ENCODE results near the gene SPPL2B. TPM values are rescaled to one million over a fixed set of nuclear protein-coding genes. Genes with fewer than 3 reads are reported as not detected.

Gene SPPL2B
- total RNA-seq, 1 experiment from 2014 or later, result 18.2 TPM

DNA sequence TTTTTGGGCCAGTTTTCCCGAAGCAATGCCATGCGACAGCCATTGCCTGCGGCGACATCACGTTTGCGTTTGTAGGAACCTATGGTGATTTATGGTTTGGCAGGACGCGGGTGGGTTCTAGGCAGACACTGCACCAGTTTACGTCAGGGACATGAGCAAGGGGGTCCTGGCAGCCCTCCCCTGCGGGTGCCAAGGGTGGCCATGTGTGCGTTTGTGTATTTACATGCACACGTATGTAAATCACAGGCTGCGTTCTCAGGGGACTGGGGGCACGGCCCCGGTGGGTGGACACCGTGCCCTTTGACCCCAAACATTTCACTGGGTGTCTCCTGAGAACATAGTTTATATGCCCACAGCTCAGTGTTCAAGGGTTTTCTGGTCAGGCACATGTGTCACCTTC, 22.2 kb downstream of the SPPL2B start:
- H3K27ac ChIP-seq (ENCODE audit: low read length), result no peak overlapping the region
- H3K79me2 ChIP-seq (ENCODE audit: low read length), result no peaks in the 10 kb centered on the region
- no peaks in the 10 kb centered on the region for H4K20me1 ChIP-seq (ENCODE audit: insufficient read depth, low read depth, low read length)
- H3K36me3 ChIP-seq (ENCODE audit: insufficient read depth, low read length), result no peaks in the 10 kb centered on the region
- H3K9me3 ChIP-seq (ENCODE audit: low read length), result no peaks in the 10 kb centered on the region
- H3K27me3 ChIP-seq (ENCODE audit: low read length), result no peaks in the 10 kb centered on the region
- H2AFZ ChIP-seq (ENCODE audit: low read length), result no peak overlapping the region
- H3K9me2 ChIP-seq (replicated peaks; ENCODE audit: insufficient read depth, low read length), result no peaks in the 10 kb centered on the region
- H3K4me1 ChIP-seq (ENCODE audit: low read length), result no peaks in the 10 kb centered on the region
- no peak overlapping the region for H3K9ac ChIP-seq (ENCODE audit: low read length)
- H3K4me2 ChIP-seq (ENCODE audit: low read depth, low read length, poor library complexity, severe bottlenecking), result no peak overlapping the region
- no peak for DNase-seq
- H3K4me3 ChIP-seq (ENCODE audit: low read length), result no peak overlapping the region

DNA sequence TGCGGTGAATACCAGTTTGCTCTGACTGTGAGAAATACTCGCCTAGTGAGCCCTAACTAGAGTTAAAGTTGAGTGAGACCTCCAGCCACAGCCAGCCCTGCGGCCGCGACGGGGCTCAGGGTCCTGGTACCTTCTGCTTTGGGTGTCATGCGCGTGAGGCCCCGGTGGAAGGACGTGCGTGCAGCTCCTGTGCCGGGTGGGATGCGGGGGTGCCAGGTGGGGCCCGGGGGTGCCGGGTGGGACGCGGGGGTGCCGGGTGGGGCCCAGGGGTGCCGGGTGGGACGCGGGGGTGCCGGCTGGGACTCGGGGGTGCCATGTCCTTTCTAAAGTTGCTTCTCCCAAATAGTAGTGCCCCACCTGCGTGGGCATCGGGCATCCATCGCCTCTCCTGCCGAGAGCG, 23.1 kb downstream of the SPPL2B start:
- Histone ChIP-seq H3K27me3 (ENCODE audit: low read length) (no peaks in the 10 kb centered on the region), H3K79me2 (ENCODE audit: low read length) (no peaks in the 10 kb centered on the region), H2AFZ (ENCODE audit: low read length) (no peak overlapping the region), H3K9me3 (ENCODE audit: low read length) (no peaks in the 10 kb centered on the region), H3K4me1 (ENCODE audit: low read length) (no peaks in the 10 kb centered on the region), H3K36me3 (ENCODE audit: insufficient read depth, low read length) (no peaks in the 10 kb centered on the region), H3K27ac (ENCODE audit: low read length) (no peak overlapping the region), H4K20me1 (ENCODE audit: insufficient read depth, low read depth, low read length) (no peaks in the 10 kb centered on the region), H3K9me2 (replicated peaks; ENCODE audit: insufficient read depth, low read length) (no peaks in the 10 kb centered on the region), H3K4me3 (ENCODE audit: low read length) (no peak overlapping the region), H3K4me2 (ENCODE audit: low read depth, low read length, poor library complexity, severe bottlenecking) (no peak overlapping the region), H3K9ac (ENCODE audit: low read length) (no peak overlapping the region)
- DNase-seq, result no peak

DNA sequence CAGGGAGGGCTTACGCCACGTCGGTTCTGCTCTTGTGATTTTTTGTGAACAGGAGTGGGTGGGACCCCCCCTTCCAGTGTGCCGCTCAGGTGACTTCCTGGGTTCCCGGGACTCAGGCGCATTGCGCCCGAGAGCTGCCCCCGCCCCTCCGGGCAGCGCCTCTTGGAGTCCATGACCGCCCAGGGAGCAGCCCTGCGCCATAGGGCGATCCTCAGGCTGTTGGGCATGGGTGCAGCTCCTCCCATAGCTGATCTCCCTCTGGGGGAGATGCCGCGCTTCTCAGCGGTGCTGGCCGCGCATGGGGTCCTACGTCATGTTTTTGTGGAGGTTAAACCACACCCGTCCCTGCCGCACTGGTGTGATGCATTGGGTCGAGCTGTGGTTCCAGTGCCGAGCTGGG, 23.6 kb downstream of the SPPL2B start:
- H3K9ac ChIP-seq (ENCODE audit: low read length), result no peak overlapping the region
- no peak overlapping the region for H3K4me3 ChIP-seq (ENCODE audit: low read length)
- H3K79me2 ChIP-seq (ENCODE audit: low read length), result no peaks in the 10 kb centered on the region

DNA sequence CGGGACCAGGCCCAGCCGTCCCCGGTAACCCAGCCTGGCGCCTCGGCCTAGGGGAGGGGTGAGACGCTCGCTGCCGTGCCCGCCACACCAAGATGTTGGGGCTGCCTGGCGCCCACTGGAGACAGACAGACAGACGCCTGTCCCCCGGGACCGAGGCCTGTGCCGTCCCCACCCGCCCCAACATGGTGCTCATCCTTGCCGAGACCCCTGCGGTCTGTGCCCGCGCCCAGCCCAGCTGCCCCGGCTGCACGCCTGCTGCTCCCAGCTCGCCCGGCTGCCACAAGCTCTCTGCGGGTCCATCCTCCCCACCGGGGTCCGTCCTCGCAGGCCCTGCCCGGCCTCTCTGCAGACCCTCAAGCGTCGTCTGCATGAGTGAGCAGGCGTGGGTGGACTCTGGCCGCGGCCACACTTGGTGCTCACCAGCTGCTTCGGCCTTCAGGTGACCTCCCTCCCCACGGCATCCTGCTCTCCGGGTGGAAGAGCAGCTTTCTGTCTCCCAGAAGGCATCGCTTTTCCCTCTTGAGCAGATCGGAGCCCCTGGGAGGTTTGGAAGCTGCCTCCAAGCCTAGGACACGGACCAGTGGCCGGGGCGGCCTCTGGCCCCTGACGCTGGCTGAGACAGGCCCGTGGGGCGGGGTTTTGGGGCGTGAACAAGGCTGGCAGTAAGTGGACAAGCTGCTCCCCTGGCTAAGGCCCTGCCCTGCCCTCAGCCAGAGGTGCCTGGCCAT, 24.8 kb downstream of the SPPL2B start:
- Histone ChIP-seq H4K20me1 (ENCODE audit: insufficient read depth, low read depth, low read length) (no peaks in the 10 kb centered on the region), H3K9me3 (ENCODE audit: low read length) (no peaks in the 10 kb centered on the region), H3K27me3 (ENCODE audit: low read length) (no peaks in the 10 kb centered on the region), H2AFZ (ENCODE audit: low read length) (no peak overlapping the region), H3K4me1 (ENCODE audit: low read length) (no peaks in the 10 kb centered on the region), H3K27ac (ENCODE audit: low read length) (no peak overlapping the region), H3K4me3 (ENCODE audit: low read length) (no peak overlapping the region), H3K4me2 (ENCODE audit: low read depth, low read length, poor library complexity, severe bottlenecking) (no peak overlapping the region), H3K36me3 (ENCODE audit: insufficient read depth, low read length) (no peaks in the 10 kb centered on the region), H3K9me2 (replicated peaks; ENCODE audit: insufficient read depth, low read length) (no peaks in the 10 kb centered on the region), H3K79me2 (ENCODE audit: low read length) (no peaks in the 10 kb centered on the region), H3K9ac (ENCODE audit: low read length) (no peak overlapping the region)
- no peak for DNase-seq

More for the DNA sequence above, 23.6 kb downstream of the SPPL2B start:
- Histone ChIP-seq H4K20me1 (ENCODE audit: insufficient read depth, low read depth, low read length) (no peaks in the 10 kb centered on the region), H3K27me3 (ENCODE audit: low read length) (no peaks in the 10 kb centered on the region), H3K9me2 (replicated peaks; ENCODE audit: insufficient read depth, low read length) (no peaks in the 10 kb centered on the region), H3K9me3 (ENCODE audit: low read length) (no peaks in the 10 kb centered on the region), H3K4me2 (ENCODE audit: low read depth, low read length, poor library complexity, severe bottlenecking) (no peak overlapping the region), H2AFZ (ENCODE audit: low read length) (no peak overlapping the region), H3K36me3 (ENCODE audit: insufficient read depth, low read length) (no peaks in the 10 kb centered on the region), H3K4me1 (ENCODE audit: low read length) (no peaks in the 10 kb centered on the region), H3K27ac (ENCODE audit: low read length) (no peak overlapping the region)
- no peak for DNase-seq

DNA sequence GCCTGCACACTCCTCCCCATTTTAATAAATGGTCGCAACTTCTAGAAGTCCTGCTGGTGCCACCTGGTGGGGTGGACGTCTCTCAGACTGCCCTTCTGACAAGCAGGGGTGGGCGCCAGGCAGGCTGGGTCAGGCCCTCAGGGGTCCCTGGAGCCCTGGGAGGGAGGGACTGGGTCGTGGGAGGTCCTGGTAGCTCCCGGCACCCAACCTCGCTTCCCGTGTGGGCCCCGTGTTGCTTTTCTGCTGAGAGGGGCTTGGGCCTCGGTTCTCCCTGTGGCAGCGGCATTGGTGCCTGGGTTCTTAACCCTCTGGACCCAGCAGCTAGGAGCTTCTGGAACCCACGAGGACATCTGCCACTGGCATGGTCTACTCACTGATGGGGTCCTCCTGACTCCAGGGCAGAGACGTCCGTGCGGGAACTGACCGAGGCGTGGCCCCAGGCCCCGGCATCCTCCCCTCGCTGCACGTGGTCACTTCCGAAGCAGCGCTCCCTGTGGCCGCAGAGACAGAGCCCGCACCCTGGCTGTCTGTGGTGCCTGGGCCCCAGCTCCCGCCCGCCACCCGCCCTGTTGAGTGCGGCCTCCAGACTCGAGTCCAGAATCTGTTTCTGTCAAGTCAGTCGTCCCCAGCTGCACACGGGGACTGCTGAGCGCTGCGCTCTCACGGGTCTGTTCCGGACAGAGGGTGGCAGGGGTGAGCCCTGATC, 25.6 kb downstream of the SPPL2B start:
- no peaks in the 10 kb centered on the region for H3K36me3 ChIP-seq (ENCODE audit: insufficient read depth, low read length)
- H3K27me3 ChIP-seq (ENCODE audit: low read length), result no peaks in the 10 kb centered on the region

DNA sequence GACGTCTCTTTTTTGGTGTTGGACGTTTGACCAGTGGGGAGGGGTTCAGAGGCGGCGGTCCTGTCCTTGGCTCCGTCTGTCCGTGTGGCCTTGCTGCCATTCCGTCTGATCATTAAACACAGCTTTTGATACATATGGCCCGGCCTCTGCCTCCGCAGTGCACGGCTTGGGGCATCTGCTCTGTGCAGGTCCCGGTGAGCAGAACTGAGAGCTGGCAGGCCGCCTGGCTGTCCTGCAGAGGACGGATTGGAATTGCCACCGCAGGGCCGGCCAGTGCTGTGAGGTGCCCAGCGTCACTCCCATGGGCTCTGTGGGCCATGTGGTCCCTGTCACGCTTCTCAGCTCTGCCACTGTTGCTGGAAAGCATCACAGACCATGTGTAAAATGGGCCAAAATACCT, 26.2 kb downstream of the SPPL2B start:
- H3K9me2 ChIP-seq (replicated peaks; ENCODE audit: insufficient read depth, low read length), result no peaks in the 10 kb centered on the region
- H3K79me2 ChIP-seq (ENCODE audit: low read length), result no peaks in the 10 kb centered on the region
- H3K9me3 ChIP-seq (ENCODE audit: low read length), result no peaks in the 10 kb centered on the region
- H4K20me1 ChIP-seq (ENCODE audit: insufficient read depth, low read depth, low read length), result no peaks in the 10 kb centered on the region
- no peaks in the 10 kb centered on the region for H3K36me3 ChIP-seq (ENCODE audit: insufficient read depth, low read length)
- H3K27me3 ChIP-seq (ENCODE audit: low read length), result no peaks in the 10 kb centered on the region
- H2AFZ ChIP-seq (ENCODE audit: low read length), result no peak overlapping the region
- no peak for DNase-seq
- no peak overlapping the region for H3K4me2 ChIP-seq (ENCODE audit: low read depth, low read length, poor library complexity, severe bottlenecking)
- no peak overlapping the region for H3K27ac ChIP-seq (ENCODE audit: low read length)
- no peak overlapping the region for H3K4me3 ChIP-seq (ENCODE audit: low read length)
- no peak overlapping the region for H3K9ac ChIP-seq (ENCODE audit: low read length)
- no peaks in the 10 kb centered on the region for H3K4me1 ChIP-seq (ENCODE audit: low read length)

More for the DNA sequence above, 25.6 kb downstream of the SPPL2B start:
- Histone ChIP-seq H3K4me3 (ENCODE audit: low read length) (no peak overlapping the region), H3K79me2 (ENCODE audit: low read length) (no peaks in the 10 kb centered on the region), H3K9me3 (ENCODE audit: low read length) (no peaks in the 10 kb centered on the region), H4K20me1 (ENCODE audit: insufficient read depth, low read depth, low read length) (no peaks in the 10 kb centered on the region), H3K9ac (ENCODE audit: low read length) (no peak overlapping the region), H3K4me2 (ENCODE audit: low read depth, low read length, poor library complexity, severe bottlenecking) (no peak overlapping the region), H2AFZ (ENCODE audit: low read length) (no peak overlapping the region), H3K27ac (ENCODE audit: low read length) (no peak overlapping the region), H3K9me2 (replicated peaks; ENCODE audit: insufficient read depth, low read length) (no peaks in the 10 kb centered on the region), H3K4me1 (ENCODE audit: low read length) (no peaks in the 10 kb centered on the region)
- DNase-seq, result no peak

DNA sequence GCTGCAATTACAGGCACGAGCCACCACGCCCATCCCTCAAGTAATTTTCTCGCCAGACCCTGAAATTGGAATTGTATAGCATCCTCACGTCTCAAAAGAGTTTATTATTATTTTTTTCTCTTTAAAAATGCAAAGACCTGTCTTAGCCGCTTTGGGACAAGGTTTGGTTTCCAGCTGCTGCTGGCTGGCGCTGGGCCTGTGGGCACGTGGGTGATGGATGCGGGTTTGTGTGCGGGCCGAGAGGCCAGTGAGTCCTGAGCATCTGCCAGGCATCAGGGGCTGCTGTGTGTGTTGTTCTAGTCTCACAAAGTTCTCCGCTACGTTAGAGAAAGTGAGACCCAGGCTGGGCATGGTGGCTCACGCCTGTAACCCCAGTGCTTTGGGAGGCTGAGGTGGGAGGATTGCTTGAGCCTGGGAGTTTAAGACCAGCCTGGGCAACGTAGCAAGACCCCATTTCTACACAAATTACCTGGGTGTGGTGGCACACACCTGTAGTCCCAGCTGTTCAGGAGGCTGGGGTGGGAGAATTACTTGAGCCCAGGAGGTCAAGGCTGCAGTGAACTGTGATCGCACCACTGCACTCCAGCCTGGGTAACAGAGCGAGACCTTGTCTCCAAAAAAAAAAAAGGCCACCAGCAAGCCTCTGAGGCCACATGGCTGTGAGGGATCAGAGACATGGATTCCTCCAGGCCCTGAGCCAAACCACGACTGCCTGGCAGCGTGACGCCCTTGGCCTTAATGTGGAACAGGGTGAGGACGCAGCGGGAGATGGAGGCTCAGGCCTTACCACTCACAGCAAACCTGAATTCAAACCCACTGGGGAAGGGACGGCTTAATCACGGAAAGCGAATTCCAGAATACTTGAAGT, 26.9 kb downstream of the SPPL2B start:
- no peak overlapping the region for H3K27ac ChIP-seq (ENCODE audit: low read length)
- no peaks in the 10 kb centered on the region for H3K79me2 ChIP-seq (ENCODE audit: low read length)
- H3K4me3 ChIP-seq (ENCODE audit: low read length), result no peak overlapping the region
- H3K27me3 ChIP-seq (ENCODE audit: low read length), result no peaks in the 10 kb centered on the region
- DNase-seq, result no peak
- no peak overlapping the region for H3K9ac ChIP-seq (ENCODE audit: low read length)
- no peaks in the 10 kb centered on the region for H3K4me1 ChIP-seq (ENCODE audit: low read length)
- no peaks in the 10 kb centered on the region for H3K9me2 ChIP-seq (replicated peaks; ENCODE audit: insufficient read depth, low read length)
- no peaks in the 10 kb centered on the region for H4K20me1 ChIP-seq (ENCODE audit: insufficient read depth, low read depth, low read length)
- no peaks in the 10 kb centered on the region for H3K36me3 ChIP-seq (ENCODE audit: insufficient read depth, low read length)
- no peak overlapping the region for H2AFZ ChIP-seq (ENCODE audit: low read length)
- no peak overlapping the region for H3K4me2 ChIP-seq (ENCODE audit: low read depth, low read length, poor library complexity, severe bottlenecking)
- no peaks in the 10 kb centered on the region for H3K9me3 ChIP-seq (ENCODE audit: low read length)

DNA sequence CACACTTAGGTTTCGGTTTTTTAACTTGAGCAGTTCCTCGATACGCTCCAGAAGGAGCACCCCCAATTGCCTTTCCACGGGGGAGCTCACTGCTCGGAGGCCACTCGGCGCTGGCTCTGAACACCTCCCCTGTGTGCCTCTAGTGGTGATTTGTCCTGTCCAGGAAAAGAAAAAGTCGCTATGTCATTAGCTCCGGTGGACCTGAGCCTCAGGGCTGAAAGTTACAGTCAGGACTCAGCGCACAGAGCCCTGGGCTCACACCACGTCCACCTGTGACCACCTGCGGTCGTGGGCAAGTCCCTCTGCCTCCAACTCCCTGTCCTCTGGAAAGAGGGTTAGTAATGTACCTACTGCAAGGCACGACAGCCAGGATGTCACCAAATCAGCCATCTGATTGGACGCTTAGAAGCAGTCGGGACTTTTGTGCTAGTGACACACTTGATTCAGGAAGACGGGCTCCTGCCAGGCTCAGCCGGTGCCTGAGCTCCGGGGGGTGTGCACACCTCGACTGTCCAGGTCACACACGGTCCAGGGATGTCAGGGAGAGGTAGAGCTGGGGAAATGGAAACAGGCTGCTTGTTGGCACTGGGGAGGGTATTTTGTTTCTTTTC, 27.7 kb downstream of the SPPL2B start:
- Histone ChIP-seq H3K27ac (ENCODE audit: low read length) (no peak overlapping the region), H3K36me3 (ENCODE audit: insufficient read depth, low read length) (no peaks in the 10 kb centered on the region), H3K9me2 (replicated peaks; ENCODE audit: insufficient read depth, low read length) (no peaks in the 10 kb centered on the region), H2AFZ (ENCODE audit: low read length) (no peak overlapping the region), H3K4me2 (ENCODE audit: low read depth, low read length, poor library complexity, severe bottlenecking) (no peak overlapping the region), H3K9ac (ENCODE audit: low read length) (no peak overlapping the region), H3K9me3 (ENCODE audit: low read length) (no peaks in the 10 kb centered on the region), H3K27me3 (ENCODE audit: low read length) (no peaks in the 10 kb centered on the region), H4K20me1 (ENCODE audit: insufficient read depth, low read depth, low read length) (no peaks in the 10 kb centered on the region), H3K4me1 (ENCODE audit: low read length) (no peaks in the 10 kb centered on the region), H3K4me3 (ENCODE audit: low read length) (no peak overlapping the region), H3K79me2 (ENCODE audit: low read length) (no peaks in the 10 kb centered on the region)
- DNase-seq, result no peak

All from Karpas-422 (cell line).